GM23338 (cell line): ENCODE results near the gene OXLD1. TPM values are rescaled to one million over a fixed set of nuclear protein-coding genes. Genes with fewer than 3 reads are reported as not detected.

Experiments used
- ATAC-seq: fragments of 200-7000 bp; cut with Tn5 transposase; 3 replicates; pipeline ENCODE4 v1.9.1; 2020
- DNase-seq: peaks from one replicate; pipeline ENCODE4 v3.0.0-alpha.2; 2015; ENCODE audit warnings: low spot score
- H2AFZ ChIP-seq: fragments of 200-600 bp; sonication (generic); 2 replicates; pipeline ENCODE4 v1.8.0; 2016; ENCODE audit warnings: antibody characterized with exemption, mild to moderate bottlenecking, moderate library complexity
- H3F3A ChIP-seq: fragments of 200-600 bp; sonication (generic); replicated peaks from 2 replicates; pipeline ENCODE4 v1.8.0; 2017; ENCODE audit warnings: antibody characterized with exemption, mixed run types, low read depth
- H3K27ac ChIP-seq: fragments of 200-600 bp; sonication (generic); 2 replicates; pipeline ENCODE4 v1.6.1; 2016; ENCODE audit warnings: low read depth
- H3K27me3 ChIP-seq: fragments of 200-600 bp; sonication (generic); 2 replicates; pipeline ENCODE4 v1.8.0; 2016; ENCODE audit warnings: mild to moderate bottlenecking, mixed run types, moderate library complexity; ENCODE audit not compliant: insufficient read depth
- H3K36me3 ChIP-seq: fragments of 200-600 bp; sonication (generic); 2 replicates; pipeline ENCODE4 v1.8.0; 2016; ENCODE audit warnings: mild to moderate bottlenecking; ENCODE audit not compliant: insufficient read depth
- H3K4me1 ChIP-seq: fragments of 200-600 bp; sonication (generic); 2 replicates; pipeline ENCODE4 v1.8.0; 2016; ENCODE audit warnings: mild to moderate bottlenecking, moderate library complexity; ENCODE audit not compliant: insufficient read depth
- H3K4me2 ChIP-seq: fragments of 200-600 bp; sonication (generic); 2 replicates; pipeline ENCODE4 v1.7.1; 2017; ENCODE audit warnings: mixed run types
- H3K4me3 ChIP-seq: fragments of 200-600 bp; sonication (generic); 2 replicates; pipeline ENCODE4 v1.6.1; 2016; ENCODE audit warnings: mixed run types
- H3K79me2 ChIP-seq: fragments of 200-600 bp; sonication (generic); replicated peaks from 2 replicates; pipeline ENCODE4 v1.8.0; 2017; ENCODE audit warnings: mild to moderate bottlenecking; ENCODE audit not compliant: insufficient read depth
- H3K9me2 ChIP-seq: fragments of 200-600 bp; sonication (generic); 2 replicates; pipeline ENCODE4 v1.8.0; 2017; ENCODE audit not compliant: insufficient read depth
- H4K20me1 ChIP-seq: fragments of 200-600 bp; sonication (generic); replicated peaks from 2 replicates; pipeline ENCODE4 v1.8.0; 2017; ENCODE audit warnings: mild to moderate bottlenecking; ENCODE audit not compliant: insufficient read depth
- H3K27ac Mint-ChIP-seq: 2 replicates; pipeline ENCODE4 v1.8.0; 2020; ENCODE audit warnings: inconsistent platforms, mild to moderate bottlenecking, moderate library complexity, mixed read lengths
- H3K27me3 Mint-ChIP-seq: 3 replicates; pipeline ENCODE4 v1.8.0; 2022; ENCODE audit warnings: low read depth, mild to moderate bottlenecking, moderate library complexity, mixed read lengths, inconsistent platforms; ENCODE audit not compliant: insufficient read depth, poor library complexity
- H3K36me3 Mint-ChIP-seq: 3 replicates; pipeline ENCODE4 v1.8.0; 2021; ENCODE audit warnings: low read depth, mild to moderate bottlenecking, inconsistent platforms, moderate library complexity, mixed read lengths
- H3K4me1 Mint-ChIP-seq: 3 replicates; pipeline ENCODE4 v1.8.0; 2020; ENCODE audit warnings: mild to moderate bottlenecking, inconsistent platforms, mixed read lengths
- H3K4me3 Mint-ChIP-seq: 3 replicates; pipeline ENCODE4 v1.8.0; 2021; ENCODE audit warnings: moderate library complexity, mild to moderate bottlenecking, inconsistent platforms, mixed read lengths
- H3K9me3 Mint-ChIP-seq: 3 replicates; pipeline ENCODE4 v1.8.0; 2020; ENCODE audit warnings: moderate library complexity, mild to moderate bottlenecking, inconsistent platforms, mixed read lengths
- CREB1 ChIP-seq: fragments of 250-450 bp; sonication (Bioruptor Pico); IDR thresholded peaks from 2 replicates; pipeline ENCODE4 v1.5.0; 2020; ENCODE audit warnings: low read depth, mild to moderate bottlenecking, moderate library complexity
- ETS1 ChIP-seq: IDR thresholded peaks from 2 replicates; pipeline ENCODE4 v1.6.1; 2016; ENCODE audit warnings: antibody characterized with exemption
- EZH2 ChIP-seq: fragments of 200-600 bp; sonication (generic); IDR thresholded peaks from one replicate; pipeline ENCODE4 v1.8.0; 2017; ENCODE audit warnings: antibody characterized with exemption, mild to moderate bottlenecking, low read depth; ENCODE audit not compliant: unreplicated experiment
- EZH2phosphoT487 ChIP-seq: fragments of 200-600 bp; sonication (generic); IDR thresholded peaks from one replicate; pipeline ENCODE4 v1.8.1; 2018; ENCODE audit warnings: antibody characterized with exemption; ENCODE audit not compliant: unreplicated experiment
- JUNB ChIP-seq: IDR thresholded peaks from one replicate; pipeline ENCODE4 v1.6.1; 2016; ENCODE audit warnings: antibody characterized with exemption; ENCODE audit not compliant: unreplicated experiment
- NANOG ChIP-seq: IDR thresholded peaks from 2 replicates; pipeline ENCODE4 v1.6.1; 2016; ENCODE audit warnings: antibody characterized with exemption, borderline replicate concordance
- POLR2AphosphoS5 ChIP-seq: IDR thresholded peaks from 2 replicates; pipeline ENCODE4 v1.6.1; 2016; ENCODE audit warnings: antibody characterized with exemption, low read depth
- STAT1 ChIP-seq: IDR thresholded peaks from one replicate; pipeline ENCODE4 v1.6.1; 2016; ENCODE audit warnings: antibody characterized with exemption; ENCODE audit not compliant: unreplicated experiment
- ZNF114 ChIP-seq: fragments of 250-450 bp; sonication (Bioruptor Pico); IDR thresholded peaks from 2 replicates; pipeline ENCODE4 v1.5.0; 2020; ENCODE audit warnings: mild to moderate bottlenecking, moderate library complexity
- ZNF331 ChIP-seq: fragments of 250-450 bp; sonication (Bioruptor Pico); IDR thresholded peaks from 2 replicates; pipeline ENCODE4 v1.5.0; 2020; ENCODE audit warnings: low read depth, mild to moderate bottlenecking, moderate library complexity
- polyA plus RNA-seq: library from polyadenylated mRNA; unstranded; fragments of >200 nt; fragmentation: Nextera tagmentation; extraction: Ambion mirVana; gene quantifications from 2 replicates; pipeline ENCODE4 v1.2.1, GENCODE V29; 2016
- total RNA-seq: library from RNA; depleted of rRNA; stranded (reverse); fragments of >200 nt; shearing (Covaris generic); gene quantifications from 2 replicates; pipeline ENCODE4 v1.2.3, GENCODE V29; 2014
- TF ChIP-seq, protein P1 (sequence below), 2 experiments: fragments of 200-600 bp in 1 of 2; sonication (generic) in 1 of 2; conservative IDR thresholded peaks; 2 replicates each; pipeline versions ENCODE4 v1.5.1 to v1.6.1; 2016 to 2017; ENCODE audit warnings: antibody characterized with exemption in 2 of 2, low read depth in 2 of 2, mild to moderate bottlenecking in 2 of 2, moderate library complexity in 1 of 2
- TF ChIP-seq, protein P2 (sequence below): IDR thresholded peaks from one replicate; pipeline ENCODE4 v1.6.1; 2018; ENCODE audit warnings: antibody characterized with exemption; ENCODE audit not compliant: unreplicated experiment
- TF ChIP-seq, protein P3 (sequence below): fragments of 250-450 bp; sonication (Bioruptor Pico); IDR thresholded peaks from 2 replicates; pipeline ENCODE4 v1.5.0; 2020; ENCODE audit warnings: mild to moderate bottlenecking, moderate library complexity

OXLD1 gene
- total and polyA plus RNA-seq, 2 experiments from 2014 or later = 46.0 to 64.9 TPM

GRCh38 chr17:81690066-81690465 lies 23.7 kb upstream of the OXLD1 start:
- no peak overlapping the region for H2AFZ ChIP-seq
- H3K4me1 ChIP-seq = no peaks in the 10 kb centered on the region
- no peaks in the 10 kb centered on the region; the same call in 2 of the 3 replicates for H3K9me3 Mint-ChIP-seq
- peaks cover 11% of the 10 kb centered on the region for H3K27me3 Mint-ChIP-seq
- no peak overlapping the region for H3K4me2 ChIP-seq
- H3F3A ChIP-seq = peaks cover 7% of the 10 kb centered on the region
- ATAC-seq (no peak), DNase-seq (no peak)
- no peaks in the 10 kb centered on the region; the same call in 2 of the 3 replicates for H3K4me1 Mint-ChIP-seq
- H4K20me1 ChIP-seq = peaks cover 5% of the 10 kb centered on the region; the same call in 1 of the 2 replicates
- no peak overlapping the region; the same call in 1 of the 2 replicates for H3K27ac Mint-ChIP-seq
- peaks cover 12% of the 10 kb centered on the region for H3K79me2 ChIP-seq
- H3K27me3 ChIP-seq = no peaks in the 10 kb centered on the region
- H3K4me3 Mint-ChIP-seq = no peak overlapping the region
- peaks cover 49% of the 10 kb centered on the region for H3K36me3 Mint-ChIP-seq
- no peak overlapping the region for H3K4me3 ChIP-seq
- TF ChIP-seq ETS1 = no peak
- TF ChIP-seq, protein P1, sequence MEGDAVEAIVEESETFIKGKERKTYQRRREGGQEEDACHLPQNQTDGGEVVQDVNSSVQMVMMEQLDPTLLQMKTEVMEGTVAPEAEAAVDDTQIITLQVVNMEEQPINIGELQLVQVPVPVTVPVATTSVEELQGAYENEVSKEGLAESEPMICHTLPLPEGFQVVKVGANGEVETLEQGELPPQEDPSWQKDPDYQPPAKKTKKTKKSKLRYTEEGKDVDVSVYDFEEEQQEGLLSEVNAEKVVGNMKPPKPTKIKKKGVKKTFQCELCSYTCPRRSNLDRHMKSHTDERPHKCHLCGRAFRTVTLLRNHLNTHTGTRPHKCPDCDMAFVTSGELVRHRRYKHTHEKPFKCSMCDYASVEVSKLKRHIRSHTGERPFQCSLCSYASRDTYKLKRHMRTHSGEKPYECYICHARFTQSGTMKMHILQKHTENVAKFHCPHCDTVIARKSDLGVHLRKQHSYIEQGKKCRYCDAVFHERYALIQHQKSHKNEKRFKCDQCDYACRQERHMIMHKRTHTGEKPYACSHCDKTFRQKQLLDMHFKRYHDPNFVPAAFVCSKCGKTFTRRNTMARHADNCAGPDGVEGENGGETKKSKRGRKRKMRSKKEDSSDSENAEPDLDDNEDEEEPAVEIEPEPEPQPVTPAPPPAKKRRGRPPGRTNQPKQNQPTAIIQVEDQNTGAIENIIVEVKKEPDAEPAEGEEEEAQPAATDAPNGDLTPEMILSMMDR (conservative IDR thresholded peaks at IDR 0.05; ENCODE audit: low read depth in 2 of 2) = no peak
- TF ChIP-seq ZNF114 (CRISPR knock-in tag) = no peak
- TF ChIP-seq, protein P2, sequence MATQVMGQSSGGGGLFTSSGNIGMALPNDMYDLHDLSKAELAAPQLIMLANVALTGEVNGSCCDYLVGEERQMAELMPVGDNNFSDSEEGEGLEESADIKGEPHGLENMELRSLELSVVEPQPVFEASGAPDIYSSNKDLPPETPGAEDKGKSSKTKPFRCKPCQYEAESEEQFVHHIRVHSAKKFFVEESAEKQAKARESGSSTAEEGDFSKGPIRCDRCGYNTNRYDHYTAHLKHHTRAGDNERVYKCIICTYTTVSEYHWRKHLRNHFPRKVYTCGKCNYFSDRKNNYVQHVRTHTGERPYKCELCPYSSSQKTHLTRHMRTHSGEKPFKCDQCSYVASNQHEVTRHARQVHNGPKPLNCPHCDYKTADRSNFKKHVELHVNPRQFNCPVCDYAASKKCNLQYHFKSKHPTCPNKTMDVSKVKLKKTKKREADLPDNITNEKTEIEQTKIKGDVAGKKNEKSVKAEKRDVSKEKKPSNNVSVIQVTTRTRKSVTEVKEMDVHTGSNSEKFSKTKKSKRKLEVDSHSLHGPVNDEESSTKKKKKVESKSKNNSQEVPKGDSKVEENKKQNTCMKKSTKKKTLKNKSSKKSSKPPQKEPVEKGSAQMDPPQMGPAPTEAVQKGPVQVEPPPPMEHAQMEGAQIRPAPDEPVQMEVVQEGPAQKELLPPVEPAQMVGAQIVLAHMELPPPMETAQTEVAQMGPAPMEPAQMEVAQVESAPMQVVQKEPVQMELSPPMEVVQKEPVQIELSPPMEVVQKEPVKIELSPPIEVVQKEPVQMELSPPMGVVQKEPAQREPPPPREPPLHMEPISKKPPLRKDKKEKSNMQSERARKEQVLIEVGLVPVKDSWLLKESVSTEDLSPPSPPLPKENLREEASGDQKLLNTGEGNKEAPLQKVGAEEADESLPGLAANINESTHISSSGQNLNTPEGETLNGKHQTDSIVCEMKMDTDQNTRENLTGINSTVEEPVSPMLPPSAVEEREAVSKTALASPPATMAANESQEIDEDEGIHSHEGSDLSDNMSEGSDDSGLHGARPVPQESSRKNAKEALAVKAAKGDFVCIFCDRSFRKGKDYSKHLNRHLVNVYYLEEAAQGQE = no peak
- TF ChIP-seq CREB1 (CRISPR knock-in tag) = no peak
- TF ChIP-seq POLR2AphosphoS5 = no peak
- TF ChIP-seq NANOG = no peak
- TF ChIP-seq STAT1 = no peak
- no peak for TF ChIP-seq ZNF331
- no peak for TF ChIP-seq EZH2
- no peak for TF ChIP-seq JUNB
- no peak for TF ChIP-seq EZH2phosphoT487
- TF ChIP-seq, protein P3, sequence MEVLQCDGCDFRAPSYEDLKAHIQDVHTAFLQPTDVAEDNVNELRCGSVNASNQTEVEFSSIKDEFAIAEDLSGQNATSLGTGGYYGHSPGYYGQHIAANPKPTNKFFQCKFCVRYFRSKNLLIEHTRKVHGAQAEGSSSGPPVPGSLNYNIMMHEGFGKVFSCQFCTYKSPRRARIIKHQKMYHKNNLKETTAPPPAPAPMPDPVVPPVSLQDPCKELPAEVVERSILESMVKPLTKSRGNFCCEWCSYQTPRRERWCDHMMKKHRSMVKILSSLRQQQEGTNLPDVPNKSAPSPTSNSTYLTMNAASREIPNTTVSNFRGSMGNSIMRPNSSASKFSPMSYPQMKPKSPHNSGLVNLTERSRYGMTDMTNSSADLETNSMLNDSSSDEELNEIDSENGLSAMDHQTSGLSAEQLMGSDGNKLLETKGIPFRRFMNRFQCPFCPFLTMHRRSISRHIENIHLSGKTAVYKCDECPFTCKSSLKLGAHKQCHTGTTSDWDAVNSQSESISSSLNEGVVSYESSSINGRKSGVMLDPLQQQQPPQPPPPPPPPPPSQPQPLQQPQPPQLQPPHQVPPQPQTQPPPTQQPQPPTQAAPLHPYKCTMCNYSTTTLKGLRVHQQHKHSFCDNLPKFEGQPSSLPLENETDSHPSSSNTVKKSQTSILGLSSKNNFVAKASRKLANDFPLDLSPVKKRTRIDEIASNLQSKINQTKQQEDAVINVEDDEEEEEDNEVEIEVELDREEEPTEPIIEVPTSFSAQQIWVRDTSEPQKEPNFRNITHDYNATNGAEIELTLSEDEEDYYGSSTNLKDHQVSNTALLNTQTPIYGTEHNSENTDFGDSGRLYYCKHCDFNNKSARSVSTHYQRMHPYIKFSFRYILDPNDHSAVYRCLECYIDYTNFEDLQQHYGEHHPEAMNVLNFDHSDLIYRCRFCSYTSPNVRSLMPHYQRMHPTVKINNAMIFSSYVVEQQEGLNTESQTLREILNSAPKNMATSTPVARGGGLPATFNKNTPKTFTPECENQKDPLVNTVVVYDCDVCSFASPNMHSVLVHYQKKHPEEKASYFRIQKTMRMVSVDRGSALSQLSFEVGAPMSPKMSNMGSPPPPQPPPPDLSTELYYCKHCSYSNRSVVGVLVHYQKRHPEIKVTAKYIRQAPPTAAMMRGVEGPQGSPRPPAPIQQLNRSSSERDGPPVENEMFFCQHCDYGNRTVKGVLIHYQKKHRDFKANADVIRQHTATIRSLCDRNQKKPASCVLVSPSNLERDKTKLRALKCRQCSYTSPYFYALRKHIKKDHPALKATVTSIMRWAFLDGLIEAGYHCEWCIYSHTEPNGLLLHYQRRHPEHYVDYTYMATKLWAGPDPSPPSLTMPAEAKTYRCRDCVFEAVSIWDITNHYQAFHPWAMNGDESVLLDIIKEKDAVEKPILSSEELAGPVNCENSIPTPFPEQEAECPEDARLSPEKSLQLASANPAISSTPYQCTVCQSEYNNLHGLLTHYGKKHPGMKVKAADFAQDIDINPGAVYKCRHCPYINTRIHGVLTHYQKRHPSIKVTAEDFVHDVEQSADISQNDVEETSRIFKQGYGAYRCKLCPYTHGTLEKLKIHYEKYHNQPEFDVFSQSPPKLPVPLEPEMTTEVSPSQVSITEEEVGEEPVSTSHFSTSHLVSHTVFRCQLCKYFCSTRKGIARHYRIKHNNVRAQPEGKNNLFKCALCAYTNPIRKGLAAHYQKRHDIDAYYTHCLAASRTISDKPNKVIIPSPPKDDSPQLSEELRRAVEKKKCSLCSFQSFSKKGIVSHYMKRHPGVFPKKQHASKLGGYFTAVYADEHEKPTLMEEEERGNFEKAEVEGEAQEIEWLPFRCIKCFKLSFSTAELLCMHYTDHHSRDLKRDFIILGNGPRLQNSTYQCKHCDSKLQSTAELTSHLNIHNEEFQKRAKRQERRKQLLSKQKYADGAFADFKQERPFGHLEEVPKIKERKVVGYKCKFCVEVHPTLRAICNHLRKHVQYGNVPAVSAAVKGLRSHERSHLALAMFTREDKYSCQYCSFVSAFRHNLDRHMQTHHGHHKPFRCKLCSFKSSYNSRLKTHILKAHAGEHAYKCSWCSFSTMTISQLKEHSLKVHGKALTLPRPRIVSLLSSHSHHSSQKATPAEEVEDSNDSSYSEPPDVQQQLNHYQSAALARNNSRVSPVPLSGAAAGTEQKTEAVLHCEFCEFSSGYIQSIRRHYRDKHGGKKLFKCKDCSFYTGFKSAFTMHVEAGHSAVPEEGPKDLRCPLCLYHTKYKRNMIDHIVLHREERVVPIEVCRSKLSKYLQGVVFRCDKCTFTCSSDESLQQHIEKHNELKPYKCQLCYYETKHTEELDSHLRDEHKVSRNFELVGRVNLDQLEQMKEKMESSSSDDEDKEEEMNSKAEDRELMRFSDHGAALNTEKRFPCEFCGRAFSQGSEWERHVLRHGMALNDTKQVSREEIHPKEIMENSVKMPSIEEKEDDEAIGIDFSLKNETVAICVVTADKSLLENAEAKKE = no peak
- H3K36me3 ChIP-seq = no peaks in the 10 kb centered on the region
- H3K9me2 ChIP-seq = no peaks in the 10 kb centered on the region
- no peak overlapping the region for H3K27ac ChIP-seq
